ENCODE measurements around the gene ZBTB5.

GRCh38 chr9:37424686-37425297 lies 40.5 kb downstream of the ZBTB5 start:
- TF ChIP-seq, protein P1, sequence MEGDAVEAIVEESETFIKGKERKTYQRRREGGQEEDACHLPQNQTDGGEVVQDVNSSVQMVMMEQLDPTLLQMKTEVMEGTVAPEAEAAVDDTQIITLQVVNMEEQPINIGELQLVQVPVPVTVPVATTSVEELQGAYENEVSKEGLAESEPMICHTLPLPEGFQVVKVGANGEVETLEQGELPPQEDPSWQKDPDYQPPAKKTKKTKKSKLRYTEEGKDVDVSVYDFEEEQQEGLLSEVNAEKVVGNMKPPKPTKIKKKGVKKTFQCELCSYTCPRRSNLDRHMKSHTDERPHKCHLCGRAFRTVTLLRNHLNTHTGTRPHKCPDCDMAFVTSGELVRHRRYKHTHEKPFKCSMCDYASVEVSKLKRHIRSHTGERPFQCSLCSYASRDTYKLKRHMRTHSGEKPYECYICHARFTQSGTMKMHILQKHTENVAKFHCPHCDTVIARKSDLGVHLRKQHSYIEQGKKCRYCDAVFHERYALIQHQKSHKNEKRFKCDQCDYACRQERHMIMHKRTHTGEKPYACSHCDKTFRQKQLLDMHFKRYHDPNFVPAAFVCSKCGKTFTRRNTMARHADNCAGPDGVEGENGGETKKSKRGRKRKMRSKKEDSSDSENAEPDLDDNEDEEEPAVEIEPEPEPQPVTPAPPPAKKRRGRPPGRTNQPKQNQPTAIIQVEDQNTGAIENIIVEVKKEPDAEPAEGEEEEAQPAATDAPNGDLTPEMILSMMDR (conservative IDR thresholded peaks at IDR 0.05): no peak
- TF ChIP-seq EZH2 (IDR thresholded peaks at IDR 0.05; ENCODE audit: low read depth): no peak

All from PC-9 (cell line).